ENCODE measurements around the gene PTPRD.
"Not testable (repeated sequence)": the region's sequence is repeated elsewhere in the genome, so short reads cannot be mapped to it uniquely, and the experiment has no call there.

PTPRD gene

DNA sequence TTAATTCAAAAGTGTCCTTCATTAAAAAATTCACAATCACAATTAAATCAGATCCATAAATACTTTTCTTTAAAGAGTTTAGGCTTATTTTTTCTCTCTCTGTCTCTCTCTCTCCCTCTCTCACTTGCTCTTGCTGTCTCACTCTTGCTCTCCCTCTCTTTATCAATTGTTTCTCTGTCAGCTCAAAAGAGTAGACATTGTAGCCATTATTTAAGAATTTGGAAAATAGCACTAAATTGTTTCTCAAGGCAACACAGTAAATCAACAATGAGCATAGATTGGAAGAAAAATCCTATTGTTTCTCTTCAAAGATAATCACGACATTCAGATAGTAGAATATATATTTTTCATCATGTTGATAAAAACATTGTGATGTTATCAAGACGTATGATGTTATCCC, 1114.0 kb downstream of the PTPRD start:
- no peak for DNase-seq (ENCODE audit: insufficient read length)
- no peak for TF ChIP-seq POLR2A (IDR thresholded peaks at IDR 0.05; ENCODE audit: low read depth, low read length)
- no peak for TF ChIP-seq POLR2AphosphoS5 (IDR thresholded peaks at IDR 0.05; ENCODE audit: low read depth, low read length)
- no peak for TF ChIP-seq TAF1 (IDR thresholded peaks at IDR 0.05; ENCODE audit: borderline replicate concordance, low read depth, low read length)
- FAIRE-seq: no peak

GRCh38 chr9:9498128-9498527, 1114.7 kb downstream of the PTPRD start:
- FAIRE-seq (no peak), DNase-seq (ENCODE audit: insufficient read length) (no peak)
- no peak for TF ChIP-seq POLR2AphosphoS5 (IDR thresholded peaks at IDR 0.05; ENCODE audit: low read depth, low read length)
- no peak for TF ChIP-seq TAF1 (IDR thresholded peaks at IDR 0.05; ENCODE audit: borderline replicate concordance, low read depth, low read length)
- no peak for TF ChIP-seq POLR2A (IDR thresholded peaks at IDR 0.05; ENCODE audit: low read depth, low read length)

DNA sequence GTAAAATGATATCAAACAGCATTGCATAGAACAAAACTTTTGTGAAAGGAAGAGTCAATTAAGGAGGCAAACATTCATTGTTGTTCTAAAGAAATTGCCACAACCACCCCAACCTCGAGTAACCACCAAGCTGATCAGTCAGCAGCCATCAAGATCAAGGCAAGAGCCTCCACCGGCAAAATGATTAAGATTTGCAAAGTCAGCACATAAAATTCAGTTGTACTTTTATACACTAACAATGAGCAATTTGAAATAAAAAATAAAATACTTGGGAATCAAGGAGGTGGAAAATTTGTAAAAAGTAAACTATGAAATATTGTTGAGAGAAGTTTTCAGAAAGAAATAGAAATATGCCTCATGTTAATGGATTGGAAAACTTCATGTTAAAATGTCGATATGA, 1118.5 kb downstream of the PTPRD start:
- DNase-seq (ENCODE audit: insufficient read length): no peak
- FAIRE-seq: no peak
- no peak for TF ChIP-seq POLR2A (IDR thresholded peaks at IDR 0.05; ENCODE audit: low read depth, low read length)
- no peak for TF ChIP-seq TAF1 (IDR thresholded peaks at IDR 0.05; ENCODE audit: borderline replicate concordance, low read depth, low read length)
- no peak for TF ChIP-seq POLR2AphosphoS5 (IDR thresholded peaks at IDR 0.05; ENCODE audit: low read depth, low read length)

DNA sequence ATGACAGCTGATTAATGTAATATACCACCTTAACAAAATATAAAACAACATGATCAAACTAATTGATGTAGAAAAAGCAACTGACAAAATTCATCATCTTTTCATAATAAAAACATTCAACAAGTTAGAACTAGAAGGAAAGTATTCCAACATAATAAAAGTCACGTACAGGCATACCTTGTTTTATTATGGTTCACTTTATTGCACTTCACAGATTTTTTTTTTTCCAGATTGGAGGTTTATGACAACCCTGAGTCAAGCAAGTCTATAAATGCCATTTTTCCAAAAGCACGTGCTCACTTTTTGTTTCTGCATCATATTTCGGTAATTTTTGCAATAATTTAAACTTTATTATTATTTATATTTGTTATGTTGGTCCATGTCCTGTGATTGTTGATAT, 1120.3 kb downstream of the PTPRD start:
- DNase-seq (ENCODE audit: insufficient read length): no peak
- no peak for TF ChIP-seq POLR2A (IDR thresholded peaks at IDR 0.05; ENCODE audit: low read depth, low read length)
- no peak for TF ChIP-seq TAF1 (IDR thresholded peaks at IDR 0.05; ENCODE audit: borderline replicate concordance, low read depth, low read length)
- TF ChIP-seq POLR2AphosphoS5 (IDR thresholded peaks at IDR 0.05; ENCODE audit: low read depth, low read length): no peak
- FAIRE-seq: no peak

GRCh38 chr9:9489183-9489582, 1123.6 kb downstream of the PTPRD start:
- FAIRE-seq (no peak), DNase-seq (ENCODE audit: insufficient read length) (no peak)
- TF ChIP-seq POLR2A (IDR thresholded peaks at IDR 0.05; ENCODE audit: low read depth, low read length): no peak
- no peak for TF ChIP-seq POLR2AphosphoS5 (IDR thresholded peaks at IDR 0.05; ENCODE audit: low read depth, low read length)
- no peak for TF ChIP-seq TAF1 (IDR thresholded peaks at IDR 0.05; ENCODE audit: borderline replicate concordance, low read depth, low read length)

DNA sequence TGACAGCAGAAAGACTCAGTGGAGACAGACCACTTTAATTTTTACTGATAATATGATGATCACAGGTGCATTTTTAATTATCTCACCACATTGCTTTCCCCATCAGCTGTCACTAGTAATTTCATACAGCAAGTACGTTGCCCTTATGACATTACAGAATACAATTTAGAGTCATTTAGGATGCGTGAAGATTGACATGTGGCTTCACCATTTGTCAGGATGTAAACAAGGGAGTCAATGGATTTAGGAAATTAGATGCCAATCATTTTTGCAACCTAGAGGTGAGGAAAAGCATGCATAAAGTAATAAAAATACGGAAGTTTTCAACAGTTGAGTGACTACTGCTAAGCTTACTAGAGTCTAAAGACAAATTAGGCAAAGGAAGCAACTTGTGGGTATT, 1129.6 kb downstream of the PTPRD start:
- DNase-seq (ENCODE audit: insufficient read length) (no peak), FAIRE-seq (no peak)
- TF ChIP-seq TAF1 (IDR thresholded peaks at IDR 0.05; ENCODE audit: borderline replicate concordance, low read depth, low read length) (no peak), POLR2A (IDR thresholded peaks at IDR 0.05; ENCODE audit: low read depth, low read length) (no peak), POLR2AphosphoS5 (IDR thresholded peaks at IDR 0.05; ENCODE audit: low read depth, low read length) (no peak)

DNA sequence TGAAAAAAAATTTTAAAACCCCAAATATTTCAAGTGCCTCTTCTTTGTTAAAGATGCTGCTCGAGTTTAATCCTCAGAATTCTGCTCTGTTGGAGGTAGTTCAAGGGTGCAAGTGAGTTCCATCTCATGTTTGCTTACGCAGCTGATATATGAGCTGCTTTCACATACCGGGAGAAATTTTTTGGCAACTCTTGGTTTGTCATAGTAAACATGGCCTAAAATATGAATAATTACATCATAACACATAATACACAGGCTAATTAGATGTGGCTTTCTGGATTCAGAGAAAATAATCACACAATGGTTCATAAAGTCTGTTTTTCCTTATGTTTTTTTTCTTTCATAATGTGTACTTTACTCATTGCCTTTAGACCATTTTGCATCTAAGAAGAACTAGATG, 1134.1 kb downstream of the PTPRD start:
- no peak for DNase-seq (ENCODE audit: insufficient read length)
- no peak for TF ChIP-seq POLR2A (IDR thresholded peaks at IDR 0.05; ENCODE audit: low read depth, low read length)
- FAIRE-seq: no peak

DNA sequence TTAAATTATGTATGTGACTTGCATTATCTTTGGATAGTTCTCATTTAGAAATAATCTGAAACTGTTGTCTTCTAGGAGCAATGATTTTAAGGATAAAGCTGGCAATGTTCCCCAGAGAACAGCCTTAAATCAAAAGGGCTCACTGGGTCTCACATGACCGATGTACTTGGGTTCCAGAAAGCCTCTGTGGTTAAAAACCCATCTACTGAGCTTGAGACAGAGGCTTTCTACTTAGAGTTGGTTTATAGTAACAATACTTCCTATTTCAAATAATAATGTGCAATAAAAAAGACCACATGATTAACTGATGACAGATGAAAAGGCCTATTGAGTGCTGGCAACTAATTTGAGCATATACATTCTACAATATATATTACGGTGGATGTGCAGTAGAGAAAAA, 1143.5 kb downstream of the PTPRD start:
- FAIRE-seq: no peak
- DNase-seq (ENCODE audit: insufficient read length): no peak
- TF ChIP-seq TAF1 (IDR thresholded peaks at IDR 0.05; ENCODE audit: borderline replicate concordance, low read depth, low read length) (no peak), POLR2A (IDR thresholded peaks at IDR 0.05; ENCODE audit: low read depth, low read length) (no peak)

DNA sequence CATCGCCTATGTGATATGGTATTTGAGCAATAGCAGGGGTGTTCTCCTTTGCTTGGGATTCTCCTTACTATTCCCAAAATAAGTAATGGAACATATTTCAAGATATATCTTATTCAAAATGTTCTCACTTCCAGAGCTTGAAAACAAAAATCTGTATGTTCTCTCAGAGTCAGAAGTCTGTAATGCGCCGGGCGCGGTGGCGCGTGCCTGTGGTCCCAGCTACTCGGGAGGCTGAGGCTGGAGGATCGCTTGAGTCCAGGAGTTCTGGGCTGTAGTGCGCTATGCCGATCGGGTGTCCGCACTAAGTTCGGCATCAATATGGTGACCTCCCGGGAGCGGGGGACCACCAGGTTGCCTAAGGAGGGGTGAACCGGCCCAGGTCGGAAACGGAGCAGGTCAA, 1170.9 kb downstream of the PTPRD start:
- FAIRE-seq; DNase-seq (ENCODE audit: insufficient read length): not testable (repeated sequence)

GRCh38 chr9:9437641-9438040, 1175.2 kb downstream of the PTPRD start:
- DNase-seq (ENCODE audit: insufficient read length) (no peak), FAIRE-seq (no peak)
- TF ChIP-seq POLR2A (IDR thresholded peaks at IDR 0.05; ENCODE audit: low read depth, low read length) (no peak), TAF1 (IDR thresholded peaks at IDR 0.05; ENCODE audit: borderline replicate concordance, low read depth, low read length) (no peak), POLR2AphosphoS5 (IDR thresholded peaks at IDR 0.05; ENCODE audit: low read depth, low read length) (no peak)

DNA sequence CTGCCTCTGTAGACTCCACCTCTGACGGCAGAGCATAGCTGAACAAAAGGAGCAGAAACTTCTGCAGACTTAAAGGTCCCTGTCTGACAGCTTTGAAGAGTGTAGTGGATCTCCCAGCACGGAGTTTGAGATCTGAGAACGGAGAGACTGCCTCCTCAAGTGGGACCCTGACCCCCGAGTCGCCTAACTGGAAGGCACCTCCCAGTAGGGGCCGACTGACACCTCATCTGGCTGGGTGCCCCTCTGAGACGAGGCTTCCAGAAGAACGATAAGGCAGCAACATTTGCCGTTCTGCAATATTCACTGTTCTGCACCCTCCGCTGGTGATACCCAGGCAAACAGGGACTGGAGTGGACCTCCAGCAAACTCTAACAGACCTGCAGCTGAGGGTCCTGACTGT, 1186.3 kb downstream of the PTPRD start:
- DNase-seq (ENCODE audit: insufficient read length); FAIRE-seq: not testable (repeated sequence)

DNA sequence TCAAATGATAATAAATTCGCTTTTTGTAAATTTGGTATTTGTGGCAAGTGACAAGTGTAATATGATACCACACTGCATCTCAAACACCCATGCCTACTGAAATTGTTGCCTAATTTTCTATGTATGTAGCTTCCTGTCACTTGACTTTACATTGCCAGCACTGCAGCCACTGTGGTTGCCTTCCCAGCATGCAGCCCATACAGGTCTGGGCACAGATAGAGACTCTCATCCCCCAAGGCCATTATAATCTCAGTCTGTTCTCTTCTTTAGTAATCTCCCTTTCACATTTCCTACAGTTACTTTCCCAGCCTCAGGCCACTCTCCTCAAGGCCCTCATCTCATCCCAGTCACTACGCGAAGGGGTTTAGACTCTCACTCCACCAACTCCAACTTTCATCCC, 1200.6 kb downstream of the PTPRD start:
- DNase-seq (ENCODE audit: insufficient read length): no peak
- TF ChIP-seq POLR2A (IDR thresholded peaks at IDR 0.05; ENCODE audit: low read depth, low read length) (no peak), TAF1 (IDR thresholded peaks at IDR 0.05; ENCODE audit: borderline replicate concordance, low read depth, low read length) (no peak), POLR2AphosphoS5 (IDR thresholded peaks at IDR 0.05; ENCODE audit: low read depth, low read length) (no peak)
- no peak for FAIRE-seq

DNA sequence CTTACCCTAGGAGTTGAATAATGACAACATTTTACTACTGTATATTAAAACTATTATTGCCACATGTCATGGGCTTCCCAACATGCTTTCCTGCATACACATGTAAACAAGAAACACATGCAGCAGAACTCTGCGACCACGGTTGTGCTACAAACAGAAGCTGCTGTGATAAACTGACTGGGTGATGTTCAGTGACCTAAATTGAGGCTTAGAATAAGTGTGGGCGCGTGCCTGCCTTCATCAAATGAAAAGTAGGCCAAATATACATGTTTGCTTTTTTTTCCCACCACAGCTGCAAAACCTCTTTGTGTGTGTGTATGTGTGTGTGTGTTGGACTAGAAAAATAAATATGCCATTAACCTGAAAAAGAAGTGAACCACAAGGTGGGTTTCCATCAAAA, 1202.1 kb downstream of the PTPRD start:
- FAIRE-seq (no peak), DNase-seq (ENCODE audit: insufficient read length) (no peak)
- TF ChIP-seq TAF1 (IDR thresholded peaks at IDR 0.05; ENCODE audit: borderline replicate concordance, low read depth, low read length) (no peak), POLR2AphosphoS5 (IDR thresholded peaks at IDR 0.05; ENCODE audit: low read depth, low read length) (no peak), POLR2A (IDR thresholded peaks at IDR 0.05; ENCODE audit: low read depth, low read length) (no peak)

GRCh38 chr9:9399982-9400381, 1212.8 kb downstream of the PTPRD start:
- FAIRE-seq (no peak), DNase-seq (ENCODE audit: insufficient read length) (no peak)
- TF ChIP-seq TAF1 (IDR thresholded peaks at IDR 0.05; ENCODE audit: borderline replicate concordance, low read depth, low read length) (no peak), POLR2AphosphoS5 (IDR thresholded peaks at IDR 0.05; ENCODE audit: low read depth, low read length) (no peak)

All from GM12892 (cell line).